GM19351 (cell line): ENCODE data around the gene EFCAB9.

Experiments used
- ATAC-seq: cut with Tn5 transposase; IDR thresholded peaks from one replicate; pipeline ENCODE4 v1.9.1; 2021; ENCODE audit warnings: mild to moderate bottlenecking, moderate library complexity; ENCODE audit not compliant: unreplicated experiment

EFCAB9 gene

GRCh38 chr5:172165465-172165864, 28.5 kb upstream of the EFCAB9 start:
- ATAC-seq: no peak

- no peak for ATAC-seq
These were observed 27.7 kb upstream of the EFCAB9 start for GRCh38 chr5:172166030-172166826.

- no peak for ATAC-seq
These were observed 26.1 kb upstream of the EFCAB9 start for GRCh38 chr5:172167895-172168294.

DNA sequence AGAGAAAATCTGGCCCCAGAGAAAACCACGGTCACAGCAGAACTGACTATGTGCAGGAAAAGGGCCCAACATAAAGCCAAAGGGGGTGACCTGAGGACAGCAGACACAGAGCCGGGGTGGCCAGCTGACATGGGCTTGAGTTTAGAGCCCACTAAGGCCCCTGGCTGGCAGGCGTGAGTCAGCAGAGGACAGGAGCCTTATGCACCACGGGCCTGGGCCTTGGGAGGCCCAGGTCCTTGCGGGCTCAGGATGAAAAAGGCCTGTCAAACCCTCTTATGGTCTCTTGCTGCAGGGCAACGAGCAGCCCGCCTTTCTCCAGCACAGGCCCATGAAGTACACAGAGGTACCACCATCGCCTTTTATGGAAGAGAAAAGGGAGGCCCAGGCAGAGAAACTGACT, 25.7 kb upstream of the EFCAB9 start:
- no peak for ATAC-seq

- ATAC-seq: no peak
These were observed 24.8 kb upstream of the EFCAB9 start for GRCh38 chr5:172169216-172169615.

DNA sequence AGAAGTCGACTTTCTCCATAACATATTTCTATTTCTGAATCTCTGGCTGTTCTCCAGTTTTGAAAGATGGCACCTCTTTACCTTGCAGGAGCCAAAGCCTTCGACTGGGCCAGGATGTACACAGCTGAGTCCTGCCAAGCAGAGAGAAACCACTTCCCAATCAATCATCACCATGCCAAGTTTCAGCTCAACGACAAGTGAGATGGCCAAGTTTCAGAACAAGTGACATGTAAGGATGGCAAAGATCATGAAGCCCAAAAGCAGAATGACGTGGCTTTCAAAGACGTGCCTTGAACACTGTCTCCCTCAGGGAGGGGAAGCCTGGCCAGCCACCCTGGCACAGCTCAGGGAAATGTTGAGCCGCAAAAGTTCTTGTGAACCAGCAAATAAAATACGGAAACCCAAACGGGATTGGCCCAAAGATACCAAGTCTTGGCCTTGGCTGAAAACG, 23.7 kb upstream of the EFCAB9 start:
- ATAC-seq: no peak

DNA sequence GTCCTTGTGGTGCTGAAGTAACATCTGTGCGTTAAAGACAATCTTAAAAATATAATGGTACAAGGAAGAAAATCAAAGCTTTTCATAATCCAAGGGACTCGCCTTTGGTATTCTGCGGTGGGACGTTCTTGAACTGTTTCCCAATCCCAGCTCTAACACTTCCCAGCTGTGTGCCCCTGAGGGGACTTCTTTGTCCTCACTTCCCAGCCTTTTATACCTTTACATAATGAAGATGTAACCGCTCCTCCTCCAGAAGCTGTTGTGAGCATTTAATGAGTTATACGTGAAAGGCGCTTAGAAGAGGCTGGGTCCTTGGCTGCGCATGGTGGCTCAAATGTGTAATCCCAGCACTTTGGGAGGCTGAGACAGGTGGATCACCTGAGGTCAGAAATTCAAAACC, 22.9 kb upstream of the EFCAB9 start:
- no peak for ATAC-seq

DNA sequence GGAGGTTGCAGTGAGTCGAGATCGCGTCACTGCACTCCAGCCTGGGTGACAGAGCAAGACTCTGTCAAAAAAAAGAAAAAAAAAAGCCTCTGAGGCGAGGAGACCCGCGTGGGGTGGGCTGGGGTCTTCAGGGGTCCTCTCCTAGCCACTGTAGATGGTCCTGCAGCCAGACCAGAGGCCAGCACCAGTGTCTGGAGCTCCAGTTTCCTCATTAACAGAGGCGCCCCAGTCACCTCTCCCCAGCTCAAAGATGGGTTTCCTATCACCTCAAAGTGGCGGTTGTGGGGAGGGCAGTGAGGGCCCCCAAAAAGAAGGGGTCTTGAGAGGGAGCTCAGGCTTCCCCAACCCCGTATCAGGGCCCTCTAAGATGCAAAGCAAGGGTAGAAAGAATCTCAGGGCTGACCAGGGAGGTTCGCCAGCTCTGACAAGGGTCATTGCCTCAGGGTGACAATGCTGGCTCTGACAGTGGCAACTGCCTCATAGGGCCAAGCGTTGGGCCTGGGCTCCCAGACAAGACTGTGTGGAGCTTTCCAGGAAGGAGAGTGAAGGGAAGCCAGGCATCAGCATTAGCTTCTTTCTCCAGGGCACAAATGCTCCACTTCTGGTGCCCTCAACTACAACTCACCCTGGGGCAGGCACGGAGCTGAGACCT, 20.9 kb upstream of the EFCAB9 start:
- no peak for ATAC-seq

DNA sequence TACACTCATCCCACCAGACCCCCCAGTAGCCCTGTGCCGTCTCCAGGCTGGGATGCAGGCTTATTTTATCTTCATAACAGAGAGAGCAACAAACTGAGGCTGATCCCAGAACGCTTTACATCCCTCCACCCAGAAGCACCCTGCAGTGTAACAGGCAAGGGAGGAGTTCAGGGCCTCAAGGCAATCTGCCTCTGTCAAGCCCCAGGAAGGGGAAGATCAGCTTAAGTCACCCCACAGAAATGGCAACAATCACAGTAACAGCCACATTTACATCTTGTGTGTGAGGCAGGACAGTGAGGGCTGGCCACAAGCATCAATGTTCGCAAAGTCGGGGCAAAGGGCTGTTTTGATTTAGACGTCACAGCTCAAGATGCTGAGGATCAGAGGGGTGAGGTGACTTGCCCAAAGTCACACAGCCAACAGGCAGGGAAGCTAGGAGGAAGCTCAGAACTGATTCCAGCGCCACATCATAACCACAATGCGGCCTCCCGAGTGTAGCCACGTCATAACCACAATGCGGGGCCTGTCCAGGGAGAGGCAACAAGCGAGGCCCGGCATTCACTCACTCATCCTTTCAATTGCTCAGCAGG, 20.3 kb upstream of the EFCAB9 start:
- ATAC-seq: no peak

DNA sequence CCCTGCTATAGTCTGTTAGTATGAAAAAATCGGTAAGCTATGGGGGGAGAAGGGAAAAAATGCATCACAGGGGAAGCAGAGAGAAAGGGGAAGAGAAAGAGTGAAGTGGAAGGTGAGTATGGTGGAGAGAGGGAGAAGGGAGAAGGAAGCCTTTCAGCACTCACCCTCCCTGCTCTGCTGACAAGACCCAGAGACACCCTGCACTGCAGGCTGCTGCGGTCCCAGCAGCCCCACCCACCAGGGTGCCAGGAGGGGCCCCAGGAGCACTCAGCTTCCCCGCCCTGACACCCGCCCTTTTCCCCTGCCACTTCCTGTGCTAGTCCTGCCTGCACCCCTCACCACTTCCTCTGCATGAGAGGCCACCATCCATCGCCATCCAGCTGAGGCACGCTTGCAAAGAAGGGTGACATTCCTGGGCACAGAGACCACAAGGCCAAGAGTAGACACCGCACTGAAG, 18.7 kb upstream of the EFCAB9 start:
- ATAC-seq: peak; percentile 59

- no peak for ATAC-seq
These were observed 16.8 kb upstream of the EFCAB9 start for GRCh38 chr5:172177176-172177575.

- ATAC-seq: no peak
These were observed 15.5 kb upstream of the EFCAB9 start for GRCh38 chr5:172178301-172178987.

- ATAC-seq: peak; percentile 33
These were observed 14.7 kb upstream of the EFCAB9 start for GRCh38 chr5:172178991-172179989.

GRCh38 chr5:172180936-172181335, 13.0 kb upstream of the EFCAB9 start:
- ATAC-seq: no peak

- ATAC-seq: no peak
These were observed 11.7 kb upstream of the EFCAB9 start for GRCh38 chr5:172182291-172182690.

DNA sequence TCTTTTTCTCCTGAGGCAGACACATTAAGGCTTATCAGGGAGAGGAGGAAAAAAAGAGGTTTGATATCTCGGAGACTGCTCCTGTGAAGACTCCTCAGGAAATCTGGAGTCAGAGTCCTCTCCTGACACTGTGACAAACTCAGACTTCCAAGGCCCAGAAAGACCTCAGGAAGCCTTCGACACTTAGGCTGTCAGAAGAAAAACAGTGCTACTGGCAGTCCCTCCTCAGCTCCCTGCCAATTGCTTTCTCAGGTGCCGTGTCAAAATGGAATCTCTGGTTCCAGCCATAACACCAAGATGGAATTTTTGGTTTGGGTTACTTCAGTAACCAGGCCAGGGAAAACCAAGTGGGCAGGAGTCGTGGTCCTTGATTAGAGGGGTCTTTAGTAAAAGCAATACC, 10.1 kb upstream of the EFCAB9 start:
- no peak for ATAC-seq

DNA sequence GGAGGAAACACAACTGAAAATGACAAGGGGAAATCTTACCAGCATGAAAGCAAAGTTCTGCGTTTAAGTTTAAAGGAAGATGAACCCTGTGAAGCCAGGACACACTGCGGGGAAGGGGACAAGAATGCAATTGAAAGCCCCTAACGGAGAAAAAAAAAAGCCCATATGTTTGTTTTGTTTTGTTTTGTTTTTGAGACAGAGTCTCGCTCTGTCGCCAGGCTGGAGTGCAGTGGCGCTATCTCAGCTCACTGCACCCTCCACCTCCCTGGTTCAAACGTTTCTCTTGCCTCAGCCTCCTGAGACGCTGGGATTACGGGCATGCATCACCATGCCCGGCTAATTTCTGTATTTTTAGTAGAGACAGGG, 8.9 kb upstream of the EFCAB9 start:
- ATAC-seq: no peak

GRCh38 chr5:172186114-172186695, 7.8 kb upstream of the EFCAB9 start:
- no peak for ATAC-seq

GRCh38 chr5:172187118-172188032, 6.6 kb upstream of the EFCAB9 start:
- peak; percentile 32 for ATAC-seq
